ENCODE measurements around the gene HSPB3. TPM values are rescaled to one million over a fixed set of nuclear protein-coding genes. Genes with fewer than 3 reads are reported as not detected.

The HSPB3 gene
- total RNA-seq, 3 donors from 2014 or later = not detected

- no peaks in the 10 kb centered on the region for H3K36me3 ChIP-seq
- TF ChIP-seq POLR2AphosphoS5 (IDR thresholded peaks at IDR 0.05) (no peak), POLR2A (IDR thresholded peaks at IDR 0.05) (no peak)
- TF ChIP-seq, protein P1, sequence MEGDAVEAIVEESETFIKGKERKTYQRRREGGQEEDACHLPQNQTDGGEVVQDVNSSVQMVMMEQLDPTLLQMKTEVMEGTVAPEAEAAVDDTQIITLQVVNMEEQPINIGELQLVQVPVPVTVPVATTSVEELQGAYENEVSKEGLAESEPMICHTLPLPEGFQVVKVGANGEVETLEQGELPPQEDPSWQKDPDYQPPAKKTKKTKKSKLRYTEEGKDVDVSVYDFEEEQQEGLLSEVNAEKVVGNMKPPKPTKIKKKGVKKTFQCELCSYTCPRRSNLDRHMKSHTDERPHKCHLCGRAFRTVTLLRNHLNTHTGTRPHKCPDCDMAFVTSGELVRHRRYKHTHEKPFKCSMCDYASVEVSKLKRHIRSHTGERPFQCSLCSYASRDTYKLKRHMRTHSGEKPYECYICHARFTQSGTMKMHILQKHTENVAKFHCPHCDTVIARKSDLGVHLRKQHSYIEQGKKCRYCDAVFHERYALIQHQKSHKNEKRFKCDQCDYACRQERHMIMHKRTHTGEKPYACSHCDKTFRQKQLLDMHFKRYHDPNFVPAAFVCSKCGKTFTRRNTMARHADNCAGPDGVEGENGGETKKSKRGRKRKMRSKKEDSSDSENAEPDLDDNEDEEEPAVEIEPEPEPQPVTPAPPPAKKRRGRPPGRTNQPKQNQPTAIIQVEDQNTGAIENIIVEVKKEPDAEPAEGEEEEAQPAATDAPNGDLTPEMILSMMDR (IDR thresholded peaks at IDR 0.05) = no peak
- no peaks in the 10 kb centered on the region for H3K27me3 ChIP-seq
- no peak for DNase-seq (ENCODE audit: low spot score in 2 of 2)
- no peak overlapping the region for H3K4me3 ChIP-seq
- H3K4me1 ChIP-seq = no peaks in the 10 kb centered on the region
- H3K27ac ChIP-seq = no peak overlapping the region
- intact Hi-C loops (cut with DNase I; ENCODE audit: low total_unique reads) = no loop called here
- no peaks in the 10 kb centered on the region for H3K9me3 ChIP-seq
These were observed 9.1 kb upstream of the HSPB3 start for GRCh38 chr5:54446379-54446732.

DNA sequence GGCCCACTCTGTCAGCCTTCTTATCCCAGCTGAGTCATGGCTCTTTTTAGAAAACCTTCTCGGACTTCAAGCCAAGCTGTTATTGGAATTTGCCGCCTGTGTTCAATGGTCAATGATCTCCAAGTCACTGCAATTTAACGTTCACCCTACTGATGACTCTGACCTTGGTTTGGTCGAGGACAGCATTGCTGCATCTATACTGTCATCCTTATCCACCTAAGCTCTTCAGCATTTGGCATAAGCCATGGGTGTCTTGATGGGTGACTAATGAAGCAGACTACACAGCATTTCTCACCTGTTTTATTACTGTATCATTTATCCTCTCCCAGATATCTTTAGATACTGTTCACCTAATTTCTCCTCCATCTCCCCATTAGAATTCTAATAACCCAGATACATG, 5.6 kb upstream of the HSPB3 start:
- Histone ChIP-seq H3K27me3 (no peaks in the 10 kb centered on the region), H3K4me3 (no peak overlapping the region), H3K9me3 (no peaks in the 10 kb centered on the region), H3K4me1 (no peaks in the 10 kb centered on the region), H3K36me3 (no peaks in the 10 kb centered on the region), H3K27ac (no peak overlapping the region)
- intact Hi-C loops (cut with DNase I; ENCODE audit: low total_unique reads) = no loop called here
- no peak for DNase-seq (ENCODE audit: low spot score in 2 of 2)
- TF ChIP-seq POLR2A (IDR thresholded peaks at IDR 0.05) = no peak
- TF ChIP-seq POLR2AphosphoS5 (IDR thresholded peaks at IDR 0.05) = no peak

DNA sequence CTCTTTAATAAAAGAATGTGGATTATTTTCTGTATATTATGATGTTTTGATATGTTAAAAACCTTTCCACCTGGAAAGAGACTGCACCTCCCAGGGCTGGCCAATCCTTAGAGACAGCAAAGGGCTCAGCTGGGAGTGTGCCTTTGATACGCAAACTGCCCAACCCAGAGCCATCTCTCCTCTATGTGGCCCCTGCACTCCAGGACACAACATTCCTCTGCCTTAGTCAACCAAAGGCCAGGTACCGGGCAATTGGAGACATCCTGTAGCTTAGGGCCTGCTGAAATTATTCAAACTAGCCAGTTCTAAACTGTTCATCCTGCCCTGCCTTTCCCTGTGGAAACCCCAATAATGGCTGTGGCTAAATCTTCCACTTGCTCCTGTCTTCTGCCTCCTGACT, 5.0 kb upstream of the HSPB3 start:
- H3K9me3 ChIP-seq = no peaks in the 10 kb centered on the region
- TF ChIP-seq, protein P1 (IDR thresholded peaks at IDR 0.05) = no peak
- no peak for TF ChIP-seq POLR2A (IDR thresholded peaks at IDR 0.05)
- no peak for TF ChIP-seq POLR2AphosphoS5 (IDR thresholded peaks at IDR 0.05)
- no peaks in the 10 kb centered on the region for H3K27me3 ChIP-seq
- H3K4me3 ChIP-seq = no peak overlapping the region
- H3K27ac ChIP-seq = no peak overlapping the region
- no peaks in the 10 kb centered on the region for H3K4me1 ChIP-seq
- DNase-seq (ENCODE audit: low spot score in 2 of 2) = no peak
- no peaks in the 10 kb centered on the region for H3K36me3 ChIP-seq
- intact Hi-C loops (cut with DNase I; ENCODE audit: low total_unique reads) = no loop called here

DNA sequence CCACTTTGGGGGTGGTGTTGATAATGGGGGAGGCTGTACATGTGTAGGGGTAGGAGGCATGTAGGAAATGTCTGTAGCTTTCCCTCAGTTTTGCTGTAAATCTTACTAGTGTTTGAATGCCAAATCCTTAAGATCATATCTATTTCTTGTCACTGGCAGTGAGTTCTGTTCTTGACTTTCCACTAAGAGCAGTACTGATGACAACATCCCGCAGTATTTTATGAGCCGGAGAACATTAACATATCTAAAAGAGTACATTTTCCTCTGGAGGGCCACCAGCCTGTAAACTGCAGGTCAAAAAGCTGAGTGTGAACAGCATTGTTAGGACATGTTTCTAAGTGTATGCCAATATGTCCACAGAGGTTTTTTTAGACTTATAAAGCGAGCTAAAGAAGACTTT, 2.5 kb upstream of the HSPB3 start:
- H3K9me3 ChIP-seq = no peaks in the 10 kb centered on the region
- DNase-seq (ENCODE audit: low spot score in 2 of 2) = no peak
- no peaks in the 10 kb centered on the region for H3K27me3 ChIP-seq
- no peaks in the 10 kb centered on the region for H3K36me3 ChIP-seq
- intact Hi-C loops (cut with DNase I; ENCODE audit: low total_unique reads) = no loop called here
- no peak overlapping the region for H3K4me3 ChIP-seq
- H3K27ac ChIP-seq = no peak overlapping the region
- TF ChIP-seq POLR2A (IDR thresholded peaks at IDR 0.05) = no peak
- TF ChIP-seq, protein P1 (IDR thresholded peaks at IDR 0.05) = no peak
- TF ChIP-seq POLR2AphosphoS5 (IDR thresholded peaks at IDR 0.05) = no peak
- no peaks in the 10 kb centered on the region for H3K4me1 ChIP-seq

GRCh38 chr5:54454602-54455001, 897 bp upstream of the HSPB3 start:
- Histone ChIP-seq H3K36me3 (no peaks in the 10 kb centered on the region), H3K27me3 (no peaks in the 10 kb centered on the region), H3K4me3 (no peak overlapping the region), H3K9me3 (no peaks in the 10 kb centered on the region), H3K4me1 (no peaks in the 10 kb centered on the region), H3K27ac (no peak overlapping the region)
- no peak for DNase-seq (ENCODE audit: low spot score in 2 of 2)
- intact Hi-C loops (cut with DNase I; ENCODE audit: low total_unique reads) = no loop called here
- TF ChIP-seq, protein P1 (IDR thresholded peaks at IDR 0.05) = no peak
- TF ChIP-seq POLR2A (IDR thresholded peaks at IDR 0.05) (no peak), POLR2AphosphoS5 (IDR thresholded peaks at IDR 0.05) (no peak)

All from breast epithelium (tissue), 4 donors.